ENCODE results near the gene ZNF280D.

The ZNF280D gene

DNA sequence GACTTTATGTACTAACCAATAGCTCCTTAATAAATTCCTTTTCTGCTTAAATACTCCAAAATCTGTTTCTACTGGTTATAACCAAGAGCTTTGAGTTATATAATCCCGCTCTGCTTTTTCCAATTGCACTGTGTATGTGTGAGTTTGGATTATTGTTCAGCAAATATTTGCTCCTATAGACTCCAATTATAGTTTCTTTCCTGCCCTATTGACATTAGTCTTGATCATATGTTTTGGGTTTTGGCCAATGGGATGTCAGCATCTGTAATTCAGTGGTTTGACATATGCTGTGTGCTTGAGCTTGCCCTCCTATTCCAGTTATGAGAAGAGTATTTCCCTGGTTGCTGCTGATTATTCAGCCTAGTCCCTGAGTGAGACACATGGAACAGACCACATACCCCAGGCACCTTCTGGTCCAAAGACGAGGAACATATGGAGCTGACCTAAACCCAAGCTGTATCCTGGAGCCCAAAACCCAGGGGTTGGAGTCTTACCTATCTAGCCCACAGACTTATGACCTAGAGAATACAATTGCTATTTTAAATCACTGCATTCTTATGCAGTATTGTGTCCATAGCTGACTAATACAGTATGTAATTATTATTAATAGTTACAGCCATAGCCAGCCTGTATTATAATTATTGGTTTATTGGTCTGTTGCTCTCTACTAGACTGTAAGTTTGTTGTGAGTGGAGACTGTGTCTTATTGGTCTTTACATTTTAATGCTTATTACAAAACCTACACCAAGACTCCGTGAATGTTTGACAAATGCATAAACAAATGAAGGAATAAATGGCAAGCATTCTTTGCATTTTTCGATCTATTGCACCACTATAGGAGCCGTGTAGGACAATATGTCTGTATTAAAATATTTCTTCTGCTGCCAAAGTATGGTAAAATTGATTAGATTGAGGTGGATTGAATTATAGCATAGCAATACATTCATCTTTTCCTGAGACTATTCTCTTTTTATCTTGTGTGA, 11.7 kb upstream of the ZNF280D start:
- no peak for DNase-seq

DNA sequence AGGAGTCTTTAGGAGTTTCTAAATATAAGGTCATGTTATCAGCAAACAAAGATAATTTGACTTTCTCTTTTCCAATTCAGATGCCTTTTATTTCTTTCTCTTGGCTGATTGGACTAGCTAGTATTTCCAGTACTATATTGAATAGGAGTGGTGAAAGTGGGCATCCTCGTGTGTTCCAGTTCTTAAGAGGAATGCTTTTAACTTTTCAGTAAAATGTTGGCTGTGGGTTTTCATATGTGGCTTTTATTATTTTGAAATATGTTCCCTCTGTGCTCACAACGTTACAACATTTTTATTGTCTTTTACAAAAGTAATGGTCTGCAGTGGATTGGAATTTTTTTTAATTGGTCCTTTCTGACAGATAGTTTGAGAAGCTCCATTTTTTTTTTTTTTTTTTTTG, 8.2 kb upstream of the ZNF280D start:
- DNase-seq = no peak

DNA sequence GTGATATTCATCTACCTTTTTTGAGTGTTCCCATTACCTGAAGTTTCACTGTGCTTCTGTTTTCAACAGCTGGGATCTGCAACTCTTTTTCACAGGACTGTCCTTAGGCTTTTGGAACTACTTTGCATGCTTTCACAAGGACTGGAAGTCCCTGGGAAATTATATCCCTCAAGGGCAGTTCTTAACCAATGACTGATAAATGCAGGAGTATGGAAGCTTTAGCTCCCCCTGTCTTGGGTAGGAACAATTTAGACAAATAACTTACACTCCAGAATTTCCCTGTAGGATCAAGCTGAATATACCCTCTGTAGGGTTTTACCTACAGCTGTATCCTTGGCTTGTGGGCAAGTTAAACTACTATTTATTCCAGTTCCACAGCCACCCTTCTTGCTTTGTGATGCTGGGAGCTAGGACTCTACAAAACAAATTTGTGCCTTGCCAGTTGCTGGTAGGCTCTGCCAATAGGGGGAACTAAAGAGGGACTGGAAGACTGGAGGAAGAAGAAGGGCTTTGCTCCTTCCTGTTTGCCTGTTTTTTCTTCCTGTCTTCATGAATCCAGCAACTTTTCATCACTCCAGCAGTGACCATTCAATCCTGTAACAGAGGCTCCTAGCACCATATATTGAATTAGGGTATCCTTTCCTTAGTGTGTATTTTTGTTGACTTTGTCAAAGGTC, 6.8 kb upstream of the ZNF280D start:
- no peak for DNase-seq

DNA sequence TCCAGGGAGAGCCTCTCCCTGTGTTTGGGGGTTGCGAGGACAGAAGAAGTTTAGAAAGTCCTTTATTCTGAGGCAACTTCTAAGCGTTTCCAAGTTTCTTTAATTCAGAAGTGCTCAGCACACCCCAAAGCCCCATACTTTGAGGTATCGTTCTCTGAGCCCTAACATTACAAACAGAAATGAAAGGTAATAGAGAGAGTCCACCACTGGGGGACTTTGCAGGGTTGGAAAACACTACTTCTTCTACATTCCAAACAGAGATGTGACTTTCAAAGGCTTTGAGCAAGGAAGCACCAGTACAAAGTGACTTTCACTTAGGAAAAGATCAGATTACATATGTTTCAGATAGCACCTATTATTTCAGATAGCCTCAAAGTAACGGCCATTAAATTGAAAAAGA, 6.2 kb upstream of the ZNF280D start:
- no peak for DNase-seq

DNA sequence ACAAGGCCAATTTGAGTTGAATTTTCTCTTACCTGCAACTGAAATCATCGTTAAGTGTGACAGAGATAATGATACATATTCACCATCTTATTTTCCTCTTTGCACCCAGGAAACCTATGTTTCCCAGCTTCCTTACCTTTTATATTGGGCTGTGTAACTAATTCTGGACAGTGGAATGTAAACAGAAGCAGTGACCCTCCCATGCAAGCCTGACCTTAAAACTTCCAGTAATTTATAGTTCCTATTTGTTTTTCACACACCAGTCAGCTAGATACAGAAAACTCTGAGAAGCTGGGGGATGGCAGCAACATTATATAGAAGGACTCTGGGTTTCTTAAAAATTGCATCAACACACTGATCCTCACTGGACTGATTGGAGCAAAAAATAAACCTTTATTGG, 4.5 kb upstream of the ZNF280D start:
- DNase-seq = no peak

GRCh38 chr15:56736881-56737707, 3.8 kb upstream of the ZNF280D start:
- DNase-seq = no peak

GRCh38 chr15:56736308-56736707, 3.0 kb upstream of the ZNF280D start:
- no peak for DNase-seq

DNA sequence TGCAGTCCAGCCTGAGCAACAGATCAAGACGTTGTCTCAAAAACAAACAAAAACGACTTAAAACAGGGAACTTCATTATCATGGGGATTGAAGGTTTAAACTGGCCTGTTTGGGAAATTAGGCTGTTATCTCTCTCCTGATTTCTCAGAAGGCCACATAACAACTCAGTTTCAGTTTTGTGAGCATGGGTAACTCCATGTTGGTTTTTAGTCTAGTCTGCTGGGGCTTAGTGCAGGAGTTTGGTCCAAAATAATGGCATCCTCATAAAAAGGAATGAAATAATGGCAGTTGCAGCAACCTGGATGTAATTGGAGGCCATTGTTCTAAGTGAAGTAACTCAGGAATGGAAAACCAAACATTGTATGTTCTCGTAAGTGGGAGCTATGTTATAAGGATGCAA, 2.3 kb upstream of the ZNF280D start:
- DNase-seq = no peak

DNA sequence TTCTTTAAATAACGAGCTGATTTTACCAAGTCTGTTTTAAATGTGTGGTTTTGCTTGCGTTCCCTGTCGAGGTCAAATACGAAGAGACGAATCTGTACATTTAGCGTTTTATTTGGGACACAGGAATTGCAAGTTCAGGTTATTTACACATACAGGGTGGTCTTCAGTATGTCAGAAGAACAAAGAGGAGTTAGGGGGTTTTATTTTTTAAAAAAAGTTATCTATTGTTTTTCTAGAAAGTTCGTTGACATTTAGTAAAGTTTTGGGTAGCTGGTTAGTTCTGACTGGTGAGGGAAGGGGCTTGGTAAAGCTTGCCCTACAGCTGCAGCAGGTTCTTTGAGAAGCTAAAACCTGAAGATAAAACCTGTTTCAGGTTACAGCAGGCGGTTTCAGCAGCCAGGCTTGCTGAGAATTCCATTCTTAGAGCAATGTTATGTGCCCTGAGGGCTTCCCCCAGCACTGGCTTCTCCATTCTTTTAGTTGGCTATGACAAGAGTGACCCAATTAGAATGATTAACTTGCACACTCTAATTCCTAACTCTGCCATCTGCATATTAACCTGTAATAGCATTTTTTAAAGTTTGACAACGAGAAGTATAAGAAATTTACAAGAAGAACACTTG, 815 bp upstream of the ZNF280D start:
- DNase-seq = no peak

- DNase-seq = peak; percentile 41
Measured at GRCh38 chr15:56732886-56733135, 498 bp downstream of the ZNF280D start.

GRCh38 chr15:56732135-56732885, 999 bp downstream of the ZNF280D start:
- DNase-seq = peak; percentile 20

- no peak for DNase-seq
Measured at GRCh38 chr15:56731548-56731947, 1.8 kb downstream of the ZNF280D start.

- no peak for DNase-seq
Measured at GRCh38 chr15:56729561-56729960, 3.7 kb downstream of the ZNF280D start.

- no peak for DNase-seq
Measured at GRCh38 chr15:56725386-56725785, 7.9 kb downstream of the ZNF280D start.

DNA sequence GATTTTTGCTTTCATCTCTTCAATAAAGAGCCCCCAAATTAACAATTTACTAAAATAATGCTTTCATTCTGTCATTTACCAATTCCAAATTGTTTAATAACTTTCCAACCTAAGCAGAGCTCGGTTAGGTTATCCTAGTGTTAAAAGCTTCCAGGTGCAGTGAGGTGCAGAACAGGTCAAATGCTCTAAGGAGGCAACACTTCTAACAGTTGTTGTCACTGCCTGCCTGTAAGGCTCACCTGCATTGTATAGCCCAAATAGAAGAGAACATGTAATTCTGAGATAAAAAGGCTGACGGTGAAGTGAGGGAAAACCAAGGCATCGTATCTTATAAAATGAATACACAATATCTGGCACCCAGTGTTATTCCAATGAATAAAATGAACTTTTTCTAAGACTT, 9.1 kb downstream of the ZNF280D start:
- DNase-seq = no peak

GRCh38 chr15:56723787-56724186, 9.5 kb downstream of the ZNF280D start:
- no peak for DNase-seq

- no peak for DNase-seq
Measured at GRCh38 chr15:56719774-56720555, 13.3 kb downstream of the ZNF280D start.

GRCh38 chr15:56719021-56719612, 14.2 kb downstream of the ZNF280D start:
- DNase-seq = no peak

GRCh38 chr15:56718560-56718959, 14.7 kb downstream of the ZNF280D start:
- no peak for DNase-seq

DNA sequence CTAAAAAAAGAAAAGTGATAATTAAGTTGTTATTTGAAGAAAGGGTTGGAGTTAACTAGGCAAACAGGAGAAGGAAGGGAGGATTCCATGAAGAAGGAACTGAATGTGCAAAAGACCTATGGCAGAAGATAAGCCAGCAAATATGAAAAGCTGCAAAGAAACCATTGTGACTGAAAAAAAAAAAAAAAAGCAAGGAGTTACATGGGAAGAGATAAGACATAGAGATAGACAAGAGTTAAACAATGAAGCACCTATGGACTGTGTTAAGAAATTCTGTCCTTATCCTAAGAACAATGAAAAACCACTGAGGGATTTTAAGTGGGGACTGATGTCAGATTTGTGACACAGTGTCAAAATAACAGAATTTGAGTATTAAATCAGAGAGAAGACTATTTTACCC, 17.0 kb downstream of the ZNF280D start:
- no peak for DNase-seq

DNA sequence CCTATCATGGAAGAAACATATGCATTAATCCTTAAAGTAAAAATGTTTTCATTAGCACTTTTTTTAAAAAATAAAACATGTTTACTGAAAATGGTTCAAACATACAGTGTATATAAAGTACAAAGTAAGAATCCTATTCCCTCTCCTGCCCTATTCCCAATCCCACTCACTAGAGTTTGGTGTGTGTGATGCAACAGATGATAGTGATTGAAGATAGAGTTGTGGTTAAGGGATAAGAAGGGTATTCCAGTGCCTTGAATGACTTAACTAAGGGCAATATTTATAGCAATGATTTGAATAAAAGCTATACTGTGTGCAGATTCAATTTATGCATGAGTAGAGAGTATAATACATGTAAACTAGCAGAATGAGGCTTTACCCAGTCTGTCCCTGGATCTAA, 18.1 kb downstream of the ZNF280D start:
- DNase-seq = no peak
